Caco-2 (cell line): ENCODE results near the gene CACNA1D. TPM values are rescaled to one million over a fixed set of nuclear protein-coding genes. Genes with fewer than 3 reads are reported as not detected.

Source experiments
- BruUV-seq: library from RNA; stranded (reverse); fragments of 400-500 nt; replicated peaks from 2 replicates; lab custom pipeline; 2021; lab: Mats Ljungman, UMichigan
- CTCF ChIA-PET: fragments of 300-600 bp; sonication (Branson Sonifier 250); formaldehyde crosslinking; loops from one replicate; lab custom pipeline; 2022; ENCODE audit warnings: antibody characterized with exemption; lab: Charles Lee
- POLR2A ChIA-PET: fragments of 300-600 bp; sonication (Branson Sonifier 250); formaldehyde crosslinking; loops from one replicate; lab custom pipeline; 2022; ENCODE audit warnings: antibody characterized with exemption; lab: Charles Lee
- DNase-seq, 2 experiments: peaks; one replicate each; pipeline versions ENCODE4 v3.0.0 to v3.0.0-alpha.2; 2020 to 2022
- H3K27me3 ChIP-seq: replicated peaks from 2 replicates; pipeline ENCODE4 v1.6.0; 2011; ENCODE audit warnings: low read length; ENCODE audit not compliant: control insufficient read depth, insufficient read depth
- H3K36me3 ChIP-seq: 2 replicates; pipeline ENCODE4 v1.5.1; 2011; ENCODE audit warnings: low read length; ENCODE audit not compliant: control insufficient read depth, insufficient read depth
- H3K4me1 ChIP-seq: fragments of 250-450 bp; sonication (Bioruptor Pico); 2 replicates; pipeline ENCODE4 v1.5.1; 2020; ENCODE audit warnings: mild to moderate bottlenecking
- H3K4me3 ChIP-seq: 2 replicates; pipeline ENCODE4 v1.5.1; 2011; ENCODE audit warnings: low read depth, mild to moderate bottlenecking, control low read depth, low read length
- H3K9me3 ChIP-seq: fragments of 250-450 bp; sonication (Bioruptor Pico); 2 replicates; pipeline ENCODE4 v1.5.1; 2020; ENCODE audit warnings: mild to moderate bottlenecking, moderate library complexity
- H3K27ac Mint-ChIP-seq: one replicate; pipeline ENCODE4 v1.8.0; 2022; ENCODE audit warnings: mixed read lengths; ENCODE audit not compliant: unreplicated experiment
- H3K27me3 Mint-ChIP-seq: one replicate; pipeline ENCODE4 v1.8.0; 2022; ENCODE audit warnings: mixed read lengths; ENCODE audit not compliant: insufficient read depth, unreplicated experiment
- H3K36me3 Mint-ChIP-seq: one replicate; pipeline ENCODE4 v1.8.0; 2022; ENCODE audit warnings: mild to moderate bottlenecking, mixed read lengths; ENCODE audit not compliant: insufficient read depth, unreplicated experiment
- H3K4me1 Mint-ChIP-seq: one replicate; pipeline ENCODE4 v1.8.0; 2022; ENCODE audit warnings: low read depth, mixed read lengths; ENCODE audit not compliant: unreplicated experiment
- H3K4me3 Mint-ChIP-seq: one replicate; pipeline ENCODE4 v1.8.0; 2022; ENCODE audit warnings: mild to moderate bottlenecking, moderate library complexity, mixed read lengths; ENCODE audit not compliant: unreplicated experiment
- H3K9me3 Mint-ChIP-seq: one replicate; pipeline ENCODE4 v1.8.0; 2022; ENCODE audit warnings: mixed read lengths; ENCODE audit not compliant: unreplicated experiment
- CTCF ChIP-seq, 2 experiments: fragments of 200-600 bp in 1 of 2; IDR thresholded peaks; 1 replicate in 1 of 2; 2 replicates in 1 of 2; pipeline versions ENCODE4 v1.5.1 to v1.8.0; 2011 to 2022; ENCODE audit warnings: antibody characterized with exemption in 1 of 2, control low read depth in 1 of 2, inconsistent platforms in 1 of 2, low read depth in 1 of 2, low read length in 1 of 2, mild to moderate bottlenecking in 1 of 2, moderate library complexity in 1 of 2; ENCODE audit not compliant: insufficient read depth in 1 of 2, severe bottlenecking in 1 of 2, unreplicated experiment in 1 of 2
- intact Hi-C: fragments of 100-400 bp; cut with micrococcal nuclease; formaldehyde crosslinking; loops from one replicate; pipeline ENCODE4 v1.10.0; 2022; ENCODE audit not compliant: unreplicated experiment
- total RNA-seq: library from RNA; stranded (reverse); gene quantifications from 2 replicates; pipeline ENCODE4 v1.2.3, GENCODE V29; 2022

Gene CACNA1D
- total RNA-seq, 1 experiment from 2014 or later: 13.3 TPM

GRCh38 chr3:53711387-53711786, 217.0 kb downstream of the CACNA1D start:
- H3K4me3 Mint-ChIP-seq: no peak overlapping the region
- BruUV-seq: no TSS peak
- no peaks in the 10 kb centered on the region for H3K9me3 Mint-ChIP-seq
- Histone ChIP-seq H3K27me3 (no peaks in the 10 kb centered on the region), H3K9me3 (no peaks in the 10 kb centered on the region), H3K4me3 (no peak overlapping the region), H3K4me1 (no peaks in the 10 kb centered on the region), H3K36me3 (no peaks in the 10 kb centered on the region)
- CTCF ChIA-PET: no interaction called here
- peaks cover 5% of the 10 kb centered on the region for H3K36me3 Mint-ChIP-seq
- POLR2A ChIA-PET: interaction anchor here (0.6 kb wide), 1 partner anchor 376 kb away, joined by 3 read pairs; no protein-coding TSS in a partner anchor
- no peak overlapping the region for H3K27ac Mint-ChIP-seq
- no peaks in the 10 kb centered on the region for H3K4me1 Mint-ChIP-seq
- TF ChIP-seq CTCF (IDR thresholded peaks at IDR 0.05; ENCODE audit: insufficient read depth in 1 of 2, low read depth in 1 of 2, low read length in 1 of 2, severe bottlenecking in 1 of 2, unreplicated experiment in 1 of 2): no peak
- intact Hi-C loops: no loop called here
- H3K27me3 Mint-ChIP-seq: no peaks in the 10 kb centered on the region
- DNase-seq: no peak

GRCh38 chr3:53712817-53713388, 218.5 kb downstream of the CACNA1D start:
- Histone ChIP-seq H3K9me3 (no peaks in the 10 kb centered on the region), H3K4me1 (no peaks in the 10 kb centered on the region), H3K4me3 (no peak overlapping the region), H3K27me3 (no peaks in the 10 kb centered on the region), H3K36me3 (no peaks in the 10 kb centered on the region)
- CTCF ChIA-PET: no interaction called here
- no peak overlapping the region for H3K4me3 Mint-ChIP-seq
- POLR2A ChIA-PET: no interaction called here
- no peaks in the 10 kb centered on the region for H3K9me3 Mint-ChIP-seq
- H3K27me3 Mint-ChIP-seq: no peaks in the 10 kb centered on the region
- DNase-seq: no peak
- H3K27ac Mint-ChIP-seq: no peak overlapping the region
- TF ChIP-seq CTCF (IDR thresholded peaks at IDR 0.05; ENCODE audit: insufficient read depth in 1 of 2, low read depth in 1 of 2, low read length in 1 of 2, severe bottlenecking in 1 of 2, unreplicated experiment in 1 of 2): no peak
- no peaks in the 10 kb centered on the region for H3K4me1 Mint-ChIP-seq
- intact Hi-C loops: no loop called here
- BruUV-seq: no TSS peak
- peaks cover 5% of the 10 kb centered on the region for H3K36me3 Mint-ChIP-seq

- H3K27ac Mint-ChIP-seq: no peak overlapping the region
- ChIA-PET CTCF (no interaction called here), POLR2A (no interaction called here)
- TF ChIP-seq CTCF (IDR thresholded peaks at IDR 0.05; ENCODE audit: insufficient read depth in 1 of 2, low read depth in 1 of 2, low read length in 1 of 2, severe bottlenecking in 1 of 2, unreplicated experiment in 1 of 2): no peak
- H3K27me3 Mint-ChIP-seq: no peaks in the 10 kb centered on the region
- Histone ChIP-seq H3K4me1 (no peaks in the 10 kb centered on the region), H3K9me3 (no peaks in the 10 kb centered on the region), H3K4me3 (no peak overlapping the region), H3K36me3 (no peaks in the 10 kb centered on the region), H3K27me3 (no peaks in the 10 kb centered on the region)
- no TSS peak for BruUV-seq
- no peak overlapping the region for H3K4me3 Mint-ChIP-seq
- H3K36me3 Mint-ChIP-seq: peaks cover 5% of the 10 kb centered on the region
- DNase-seq: no peak
- intact Hi-C loops: no loop called here
- H3K4me1 Mint-ChIP-seq: no peaks in the 10 kb centered on the region
- no peaks in the 10 kb centered on the region for H3K9me3 Mint-ChIP-seq
Observed at GRCh38 chr3:53713626-53714025, 219.2 kb downstream of the CACNA1D start.
